ENCODE data around the gene CRYBG2. TPM values are rescaled to one million over a fixed set of nuclear protein-coding genes. Genes with fewer than 3 reads are reported as not detected.
"Not testable (repeated sequence)": the region's sequence is repeated elsewhere in the genome, so short reads cannot be mapped to it uniquely, and the experiment has no call there.

CRYBG2 gene
- not detected in 2 replicates for total RNA-seq (2014; rRNA removed; shearing (Covaris generic))

- DNase-seq (ENCODE audit: low spot score), result no peak
These were observed at the start of gene CRYBG2 for GRCh38 chr1:26353976-26354820. Gene CRYBG2 (minus strand): TSS chr1:26354130. CDS start chr1:26346657, 7,473 bp downstream.

GRCh38 chr1:26403656-26404055 lies 49.7 kb upstream of the CRYBG2 start:
- no peak for DNase-seq (ENCODE audit: low spot score)

- DNase-seq (ENCODE audit: low spot score), result no peak
These were observed 48.0 kb upstream of the CRYBG2 start for GRCh38 chr1:26401891-26402290.

- no peak for DNase-seq (ENCODE audit: low spot score)
These were observed 45.1 kb upstream of the CRYBG2 start for GRCh38 chr1:26399034-26399433.

- no peak for DNase-seq (ENCODE audit: low spot score)
These were observed 41.8 kb upstream of the CRYBG2 start for GRCh38 chr1:26395754-26396153.

- DNase-seq (ENCODE audit: low spot score), result peak; percentile 56
These were observed 37.5 kb upstream of the CRYBG2 start for GRCh38 chr1:26391450-26391849.

- DNase-seq (ENCODE audit: low spot score), result no peak
These were observed 35.8 kb upstream of the CRYBG2 start for GRCh38 chr1:26389604-26390247.

- DNase-seq (ENCODE audit: low spot score), result no peak
These were observed 35.0 kb upstream of the CRYBG2 start for GRCh38 chr1:26388791-26389445.

- DNase-seq (ENCODE audit: low spot score), result peak; percentile 41
These were observed 33.5 kb upstream of the CRYBG2 start for GRCh38 chr1:26387447-26387846.

- DNase-seq (ENCODE audit: low spot score), result not testable (repeated sequence)
These were observed 31.1 kb upstream of the CRYBG2 start for GRCh38 chr1:26385063-26385462.

- DNase-seq (ENCODE audit: low spot score), result no peak
These were observed 30.1 kb upstream of the CRYBG2 start for GRCh38 chr1:26384076-26384475.

- DNase-seq (ENCODE audit: low spot score), result no peak
These were observed 24.9 kb upstream of the CRYBG2 start for GRCh38 chr1:26378879-26379251.

- peak; percentile 90 for DNase-seq (ENCODE audit: low spot score)
These were observed 24.4 kb upstream of the CRYBG2 start for GRCh38 chr1:26378088-26378878.

GRCh38 chr1:26376050-26376449 lies 22.1 kb upstream of the CRYBG2 start:
- no peak for DNase-seq (ENCODE audit: low spot score)

- DNase-seq (ENCODE audit: low spot score), result no peak
These were observed 21.2 kb upstream of the CRYBG2 start for GRCh38 chr1:26375081-26375480.

- not testable (repeated sequence) for DNase-seq (ENCODE audit: low spot score)
These were observed 20.4 kb upstream of the CRYBG2 start for GRCh38 chr1:26374361-26374760.

GRCh38 chr1:26373789-26374188 lies 19.9 kb upstream of the CRYBG2 start:
- no peak for DNase-seq (ENCODE audit: low spot score)

GRCh38 chr1:26373281-26373680 lies 19.4 kb upstream of the CRYBG2 start:
- DNase-seq (ENCODE audit: low spot score), result no peak

- not testable (repeated sequence) for DNase-seq (ENCODE audit: low spot score)
These were observed 18.7 kb upstream of the CRYBG2 start, which contains the start of gene ZNF683 for GRCh38 chr1:26372611-26373010. Gene ZNF683 (minus strand): TSS chr1:26372750. CDS start chr1:26368571, 4,179 bp downstream.

- DNase-seq (ENCODE audit: low spot score), result no peak
These were observed 18.1 kb upstream of the CRYBG2 start for GRCh38 chr1:26372039-26372438.

GRCh38 chr1:26370591-26371382 lies 16.9 kb upstream of the CRYBG2 start:
- no peak for DNase-seq (ENCODE audit: low spot score)

All from H4 (cell line).